ENCODE measurements around the gene LDLR. TPM values are rescaled to one million over a fixed set of nuclear protein-coding genes. Genes with fewer than 3 reads are reported as not detected.
"Not testable (repeated sequence)": the region's sequence is repeated elsewhere in the genome, so short reads cannot be mapped to it uniquely, and the experiment has no call there.

LDLR gene
- total RNA-seq, 2 experiments from 2014 or later = 64.2 to 64.9 TPM

DNA sequence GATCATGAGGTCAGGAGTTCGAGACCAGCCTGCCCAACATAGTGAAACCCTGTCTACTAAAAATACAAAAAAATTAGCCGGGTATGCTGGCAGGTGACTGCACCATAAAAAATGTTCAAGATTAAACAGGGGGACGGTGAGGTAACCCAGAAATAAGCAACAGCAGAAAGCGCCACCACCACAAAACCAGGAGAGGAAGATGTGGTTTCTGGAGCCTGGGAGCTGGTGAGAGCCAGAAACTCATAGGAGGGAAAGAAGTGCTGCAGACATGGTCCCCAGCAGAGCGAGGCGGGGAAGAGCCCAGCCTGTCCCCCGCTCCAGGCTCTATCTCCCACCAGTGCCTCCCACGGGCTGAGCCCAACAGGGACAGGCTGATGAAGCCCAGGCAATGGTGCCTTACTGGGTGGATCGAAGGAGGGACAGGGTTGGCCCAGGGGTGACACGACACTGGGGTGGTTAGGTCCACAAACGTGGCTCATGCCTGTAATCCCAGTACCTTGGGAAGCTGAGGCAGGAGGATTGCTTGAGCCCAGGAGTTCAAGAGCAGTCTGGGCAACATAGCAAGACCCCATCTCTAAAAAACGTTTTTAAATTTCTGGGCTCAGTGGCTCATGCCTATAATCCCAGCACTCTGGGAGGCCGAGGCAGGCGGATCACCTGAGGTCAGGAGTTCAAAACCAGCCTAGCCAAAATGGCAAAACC, 47.3 kb downstream of the LDLR start:
- H3K27me3 Mint-ChIP-seq (ENCODE audit: low read depth) = no peaks in the 10 kb centered on the region
- H3K9me3 Mint-ChIP-seq = no peaks in the 10 kb centered on the region
- no peak overlapping the region for H3K27ac Mint-ChIP-seq
- DNase-seq = no peak
- CTCF ChIA-PET = interaction anchor here (0.6 to 2.2 kb wide), 4 partner anchors 10 to 67 kb away, joined by 3 to 6 read pairs (median 3); no protein-coding TSS in a partner anchor
- intact Hi-C loops (cut with micrococcal nuclease) = loop anchor here (1.0 to 2.0 kb wide), 2 partner anchors 67 to 346 kb away; no protein-coding TSS in a partner anchor
- H3K36me3 Mint-ChIP-seq (ENCODE audit: low read depth) = peaks cover 15% of the 10 kb centered on the region
- no peak overlapping the region for H3K4me3 Mint-ChIP-seq
- H3K4me1 Mint-ChIP-seq (ENCODE audit: low read depth) = peaks cover 10% of the 10 kb centered on the region

GRCh38 chr19:11137542-11138384, 48.5 kb downstream of the LDLR start:
- CTCF ChIA-PET = interaction anchor here (0.6 to 2.2 kb wide), 7 partner anchors 12 to 123 kb away, joined by 3 to 6 read pairs (median 3); no protein-coding TSS in a partner anchor
- no peak overlapping the region for H3K27ac Mint-ChIP-seq
- no peaks in the 10 kb centered on the region for H3K9me3 Mint-ChIP-seq
- peak overlapping the region; percentile 61 for H3K4me3 Mint-ChIP-seq
- peak; percentile 70 for DNase-seq
- H3K36me3 Mint-ChIP-seq (ENCODE audit: low read depth) = peaks cover 7% of the 10 kb centered on the region
- peaks cover 10% of the 10 kb centered on the region for H3K4me1 Mint-ChIP-seq (ENCODE audit: low read depth)
- no peaks in the 10 kb centered on the region for H3K27me3 Mint-ChIP-seq (ENCODE audit: low read depth)
- intact Hi-C loops (cut with micrococcal nuclease) = loop anchor here (1.0 to 2.0 kb wide), 2 partner anchors 66 to 345 kb away; no protein-coding TSS in a partner anchor

- DNase-seq = no peak
- intact Hi-C loops (cut with micrococcal nuclease) = no loop called here
- peaks cover 18% of the 10 kb centered on the region for H3K4me1 Mint-ChIP-seq (ENCODE audit: low read depth)
- H3K9me3 Mint-ChIP-seq = no peaks in the 10 kb centered on the region
- CTCF ChIA-PET = interaction anchor here (0.6 to 2.2 kb wide), 6 partner anchors 14 to 122 kb away, joined by 3 to 6 read pairs (median 3); no protein-coding TSS in a partner anchor
- H3K4me3 Mint-ChIP-seq = no peak overlapping the region
- peaks cover 2% of the 10 kb centered on the region for H3K36me3 Mint-ChIP-seq (ENCODE audit: low read depth)
- H3K27ac Mint-ChIP-seq = no peak overlapping the region
- no peaks in the 10 kb centered on the region for H3K27me3 Mint-ChIP-seq (ENCODE audit: low read depth)
These were observed 49.5 kb downstream of the LDLR start for GRCh38 chr19:11138601-11139300.

DNA sequence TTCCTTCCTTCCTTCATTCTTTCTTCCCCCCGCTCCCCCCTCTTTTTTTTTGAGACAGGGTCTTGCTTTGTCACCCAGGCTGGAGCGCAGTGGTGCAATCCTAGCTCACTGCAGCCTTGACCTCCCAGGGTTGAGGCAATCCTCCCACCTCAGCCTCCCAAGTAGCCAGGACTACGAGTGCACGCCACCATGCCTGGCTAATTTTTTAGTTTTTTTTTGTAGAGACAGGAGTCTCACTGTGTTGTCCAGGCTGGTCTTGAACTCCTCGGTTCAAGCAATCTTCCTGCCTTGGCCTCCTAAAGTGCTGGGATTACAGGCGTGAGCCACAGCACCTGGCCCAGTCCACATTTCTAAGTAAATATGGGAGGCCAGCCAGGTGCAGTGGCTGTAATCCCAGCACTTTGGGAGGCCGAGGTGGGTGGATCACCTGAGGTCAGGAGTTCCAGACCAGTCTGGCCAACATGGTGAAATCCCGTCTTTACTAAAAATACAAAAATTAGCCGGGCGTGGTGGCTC, 50.8 kb downstream of the LDLR start:
- intact Hi-C loops (cut with micrococcal nuclease); H3K9me3 Mint-ChIP-seq; H3K27ac Mint-ChIP-seq; H3K27me3 Mint-ChIP-seq (ENCODE audit: low read depth); H3K36me3 Mint-ChIP-seq (ENCODE audit: low read depth); DNase-seq; H3K4me3 Mint-ChIP-seq: not testable (repeated sequence)
- CTCF ChIA-PET = interaction anchor here (0.7 kb wide), 1 partner anchor 111 kb away, joined by 3 read pairs; no protein-coding TSS in a partner anchor
- peaks cover 18% of the 10 kb centered on the region for H3K4me1 Mint-ChIP-seq (ENCODE audit: low read depth)

GRCh38 chr19:11140896-11141295, 51.6 kb downstream of the LDLR start:
- no peak overlapping the region for H3K27ac Mint-ChIP-seq
- H3K4me1 Mint-ChIP-seq (ENCODE audit: low read depth) = peaks cover 18% of the 10 kb centered on the region
- peaks cover 8% of the 10 kb centered on the region for H3K36me3 Mint-ChIP-seq (ENCODE audit: low read depth)
- H3K9me3 Mint-ChIP-seq = no peaks in the 10 kb centered on the region
- intact Hi-C loops (cut with micrococcal nuclease) = no loop called here
- H3K27me3 Mint-ChIP-seq (ENCODE audit: low read depth) = no peaks in the 10 kb centered on the region
- no peak overlapping the region for H3K4me3 Mint-ChIP-seq
- DNase-seq = no peak
- CTCF ChIA-PET = interaction anchor here (0.7 kb wide), 1 partner anchor 237 kb away, joined by 4 read pairs; no protein-coding TSS in a partner anchor

- H3K4me3 Mint-ChIP-seq = no peak overlapping the region
- CTCF ChIA-PET = no interaction called here
- peaks cover 18% of the 10 kb centered on the region for H3K4me1 Mint-ChIP-seq (ENCODE audit: low read depth)
- H3K9me3 Mint-ChIP-seq = peaks cover 2% of the 10 kb centered on the region
- H3K27me3 Mint-ChIP-seq (ENCODE audit: low read depth) = no peaks in the 10 kb centered on the region
- intact Hi-C loops (cut with micrococcal nuclease) = no loop called here
- peaks cover 19% of the 10 kb centered on the region for H3K36me3 Mint-ChIP-seq (ENCODE audit: low read depth)
- no peak overlapping the region for H3K27ac Mint-ChIP-seq
- DNase-seq = no peak
These were observed 52.8 kb downstream of the LDLR start for GRCh38 chr19:11141937-11142527.

GRCh38 chr19:11142528-11143171, 53.4 kb downstream of the LDLR start:
- H3K9me3 Mint-ChIP-seq = peaks cover 2% of the 10 kb centered on the region
- no peaks in the 10 kb centered on the region for H3K27me3 Mint-ChIP-seq (ENCODE audit: low read depth)
- no peak for DNase-seq
- H3K4me3 Mint-ChIP-seq = no peak overlapping the region
- H3K36me3 Mint-ChIP-seq (ENCODE audit: low read depth) = peaks cover 24% of the 10 kb centered on the region
- H3K4me1 Mint-ChIP-seq (ENCODE audit: low read depth) = peaks cover 15% of the 10 kb centered on the region
- CTCF ChIA-PET = no interaction called here
- intact Hi-C loops (cut with micrococcal nuclease) = no loop called here
- H3K27ac Mint-ChIP-seq = no peak overlapping the region

- peaks cover 7% of the 10 kb centered on the region for H3K4me1 Mint-ChIP-seq (ENCODE audit: low read depth)
- no peaks in the 10 kb centered on the region for H3K27me3 Mint-ChIP-seq (ENCODE audit: low read depth)
- intact Hi-C loops (cut with micrococcal nuclease) = no loop called here
- no peak for DNase-seq
- CTCF ChIA-PET = no interaction called here
- H3K4me3 Mint-ChIP-seq = no peak overlapping the region
- H3K36me3 Mint-ChIP-seq (ENCODE audit: low read depth) = peaks cover 39% of the 10 kb centered on the region
- H3K9me3 Mint-ChIP-seq = peaks cover 2% of the 10 kb centered on the region
- no peak overlapping the region for H3K27ac Mint-ChIP-seq
These were observed 56.3 kb downstream of the LDLR start for GRCh38 chr19:11145536-11145924.

DNA sequence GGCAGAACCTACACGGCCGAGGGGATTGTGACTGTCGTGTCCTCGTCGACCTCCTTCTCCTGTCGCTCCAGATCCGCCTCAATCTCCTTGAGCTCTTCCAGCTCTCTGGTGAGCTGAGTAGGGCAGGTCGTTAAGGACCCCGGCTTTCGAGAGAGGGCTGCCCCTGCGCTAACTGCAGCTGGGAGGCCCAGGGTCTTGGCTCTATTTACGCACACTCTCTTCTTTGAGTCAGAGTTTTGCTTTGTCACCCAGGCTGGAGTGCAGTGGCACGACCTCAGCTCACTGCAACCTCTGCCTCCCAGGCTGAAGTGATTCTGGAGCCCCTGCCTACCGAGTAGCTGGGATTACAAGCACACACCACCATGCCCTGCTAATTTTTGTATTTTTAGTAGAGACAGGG, 58.7 kb downstream of the LDLR start:
- peaks cover 51% of the 10 kb centered on the region for H3K36me3 Mint-ChIP-seq (ENCODE audit: low read depth)
- CTCF ChIA-PET = interaction anchor here (0.7 kb wide), 1 partner anchor 20 kb away, joined by 3 read pairs; no protein-coding TSS in a partner anchor
- intact Hi-C loops (cut with micrococcal nuclease) = no loop called here
- peaks cover 8% of the 10 kb centered on the region for H3K4me1 Mint-ChIP-seq (ENCODE audit: low read depth)
- H3K4me3 Mint-ChIP-seq = no peak overlapping the region
- no peak for DNase-seq
- H3K27me3 Mint-ChIP-seq (ENCODE audit: low read depth) = no peaks in the 10 kb centered on the region
- no peak overlapping the region for H3K27ac Mint-ChIP-seq
- peaks cover 2% of the 10 kb centered on the region for H3K9me3 Mint-ChIP-seq

DNA sequence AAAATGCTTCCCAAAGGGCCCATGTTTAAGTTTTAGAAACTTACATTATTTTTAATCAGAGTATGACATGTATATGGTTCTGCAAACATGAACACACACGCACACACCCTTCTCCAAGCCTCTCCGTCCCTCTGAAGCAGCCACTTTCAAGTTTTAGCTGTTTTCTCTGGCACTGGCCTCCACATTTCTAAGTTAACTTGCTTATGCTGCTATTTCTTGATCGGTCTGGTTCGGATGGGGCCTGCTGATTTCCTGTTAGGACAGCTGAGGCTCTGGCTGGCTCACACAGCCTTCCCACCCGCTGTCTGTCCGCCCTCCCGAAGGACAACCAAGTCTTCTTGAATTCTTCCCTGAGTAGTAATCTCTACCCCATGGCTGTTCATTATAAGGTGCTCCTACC, 61.9 kb downstream of the LDLR start:
- H3K27me3 Mint-ChIP-seq (ENCODE audit: low read depth) = no peaks in the 10 kb centered on the region
- intact Hi-C loops (cut with micrococcal nuclease) = no loop called here
- H3K27ac Mint-ChIP-seq = no peak overlapping the region
- no peaks in the 10 kb centered on the region for H3K9me3 Mint-ChIP-seq
- no peak overlapping the region for H3K4me3 Mint-ChIP-seq
- peaks cover 47% of the 10 kb centered on the region for H3K36me3 Mint-ChIP-seq (ENCODE audit: low read depth)
- H3K4me1 Mint-ChIP-seq (ENCODE audit: low read depth) = peaks cover 10% of the 10 kb centered on the region
- CTCF ChIA-PET = interaction anchor here (0.6 kb wide), 1 partner anchor 136 kb away, joined by 3 read pairs; no protein-coding TSS in a partner anchor
- DNase-seq = no peak

- no peaks in the 10 kb centered on the region for H3K27me3 Mint-ChIP-seq (ENCODE audit: low read depth)
- H3K9me3 Mint-ChIP-seq = no peaks in the 10 kb centered on the region
- CTCF ChIA-PET = interaction anchor here (1.4 kb wide), 1 partner anchor 14 kb away, joined by 3 read pairs; no protein-coding TSS in a partner anchor
- no peak overlapping the region for H3K27ac Mint-ChIP-seq
- peaks cover 36% of the 10 kb centered on the region for H3K36me3 Mint-ChIP-seq (ENCODE audit: low read depth)
- peaks cover 10% of the 10 kb centered on the region for H3K4me1 Mint-ChIP-seq (ENCODE audit: low read depth)
- intact Hi-C loops (cut with micrococcal nuclease) = no loop called here
- DNase-seq = no peak
- no peak overlapping the region for H3K4me3 Mint-ChIP-seq
These were observed 63.2 kb downstream of the LDLR start for GRCh38 chr19:11152318-11153062.
